Fibroblast of the conjunctiva (primary cell): ENCODE results near the gene GLI2.

Experiments
- DNase-seq: peaks from one replicate; pipeline ENCODE4 v3.0.0-alpha.2; 2010; ENCODE audit warnings: low read depth

GLI2 gene

GRCh38 chr2:120758181-120759144, 22.8 kb downstream of the GLI2 start:
- no peak for DNase-seq

DNA sequence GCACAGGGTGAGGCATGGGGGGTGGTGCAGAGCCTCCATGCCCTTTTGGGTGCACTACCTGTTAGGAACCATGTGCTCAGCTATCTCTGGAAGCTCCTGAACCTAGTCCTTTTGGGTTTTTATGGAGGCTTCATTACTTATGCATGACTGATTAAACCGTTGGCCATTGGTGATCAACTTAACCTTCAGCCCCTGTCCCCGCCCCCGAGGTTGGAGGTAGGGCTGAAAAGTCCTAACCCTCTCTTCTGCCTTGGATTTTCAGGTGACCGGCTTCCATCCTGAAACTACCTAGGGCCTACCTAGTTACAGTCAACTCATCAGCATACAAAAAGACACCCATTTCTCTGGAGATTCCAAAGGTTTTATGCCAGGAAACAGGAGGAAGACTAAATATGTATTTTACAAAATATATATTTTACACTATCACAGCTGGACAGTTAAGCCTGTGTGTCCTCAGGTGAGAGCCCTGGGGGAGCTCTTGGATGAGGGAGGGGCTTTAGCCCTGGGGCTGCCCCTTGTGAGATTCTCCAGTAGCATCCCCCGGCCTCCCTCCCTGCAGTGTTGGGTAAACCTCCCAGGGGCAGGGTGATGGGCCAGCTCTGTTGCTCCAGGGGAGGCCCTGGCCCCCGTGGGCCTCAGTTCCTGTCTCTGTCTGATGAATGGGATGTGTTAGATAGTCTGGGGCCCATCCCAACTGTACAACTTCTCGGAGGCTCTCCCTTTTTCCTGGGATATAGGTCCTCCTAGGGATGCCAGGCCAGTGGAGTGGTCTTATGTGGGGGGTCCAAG, 24.1 kb downstream of the GLI2 start:
- no peak for DNase-seq

DNA sequence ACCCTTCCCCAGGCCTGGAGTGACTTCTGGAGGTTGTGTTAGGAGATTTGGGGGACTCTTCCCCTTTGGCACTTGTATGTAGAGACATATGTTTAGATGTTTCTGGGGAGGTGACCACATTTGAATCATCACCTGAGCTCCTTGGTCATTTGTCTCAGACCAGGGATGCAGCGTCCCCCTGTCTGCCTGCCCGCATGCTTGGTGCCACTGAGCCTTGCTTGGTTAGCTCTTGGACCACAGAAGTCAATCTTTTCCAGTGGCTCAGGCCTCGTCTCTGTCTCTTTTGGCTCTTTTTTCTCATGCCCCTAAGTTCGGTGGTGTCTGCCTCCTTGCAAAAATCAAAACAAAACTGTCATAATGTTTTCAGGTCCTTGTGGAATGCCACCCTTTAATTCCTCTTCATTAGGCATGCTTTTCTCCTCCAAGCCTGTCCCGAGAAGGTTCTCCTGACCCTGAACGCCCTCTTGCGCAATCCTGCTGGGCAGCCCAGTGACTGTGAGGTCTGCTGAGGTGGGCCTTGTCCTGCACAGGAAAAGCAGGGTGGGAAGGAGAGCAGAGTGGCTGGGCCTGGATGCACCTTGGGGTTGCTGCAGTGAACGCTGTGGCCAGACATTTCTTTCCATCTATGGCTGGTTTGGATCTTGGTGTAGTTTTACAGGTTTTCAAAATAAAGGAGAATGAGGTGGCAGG, 24.9 kb downstream of the GLI2 start:
- no peak for DNase-seq

GRCh38 chr2:120761164-120761861, 25.6 kb downstream of the GLI2 start:
- no peak for DNase-seq

- no peak for DNase-seq
Measured at GRCh38 chr2:120761911-120762310, 26.2 kb downstream of the GLI2 start.

- DNase-seq, result no peak
Measured at GRCh38 chr2:120762341-120763061, 26.8 kb downstream of the GLI2 start.

GRCh38 chr2:120763508-120763907, 27.8 kb downstream of the GLI2 start:
- DNase-seq, result no peak

- no peak for DNase-seq
Measured at GRCh38 chr2:120763931-120764330, 28.3 kb downstream of the GLI2 start.

- DNase-seq, result no peak
Measured at GRCh38 chr2:120764492-120764891, 28.8 kb downstream of the GLI2 start.

DNA sequence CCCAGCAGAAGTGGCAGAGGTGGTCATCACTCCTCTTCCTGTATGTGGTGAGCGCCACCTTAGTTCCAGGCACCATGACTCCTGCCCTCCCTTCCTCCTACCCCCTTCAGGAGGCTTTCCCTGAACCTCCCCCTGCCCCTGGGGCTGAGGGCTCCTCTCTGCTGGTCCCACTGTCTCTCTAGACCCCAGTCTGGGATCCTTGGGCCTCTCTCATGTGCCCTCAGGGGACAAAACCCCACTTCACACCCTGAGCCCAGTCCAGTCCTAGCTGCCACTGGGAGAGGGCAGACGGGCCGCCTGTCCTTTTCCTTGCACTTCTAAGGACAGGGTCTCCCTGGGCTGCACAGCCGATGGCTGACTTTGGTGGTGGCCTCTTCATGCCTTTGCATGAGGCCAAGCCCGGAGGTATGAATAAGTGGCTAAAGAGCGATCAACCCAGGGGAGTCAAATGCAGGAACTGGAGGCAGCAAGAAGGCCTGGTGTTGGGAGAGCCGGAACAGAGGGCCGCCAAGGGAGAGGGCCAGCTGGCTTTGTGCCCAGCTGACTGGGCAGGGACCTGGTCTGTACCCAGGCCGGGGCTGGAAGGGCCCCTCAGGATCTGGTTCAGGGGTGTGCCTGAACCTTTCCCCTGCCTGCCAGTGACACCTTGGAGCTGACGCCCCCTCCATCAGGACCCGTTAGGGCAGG, 29.5 kb downstream of the GLI2 start:
- DNase-seq, result no peak

- peak; percentile 48 for DNase-seq
Measured at GRCh38 chr2:120765678-120766469, 30.2 kb downstream of the GLI2 start.

- DNase-seq, result no peak
Measured at GRCh38 chr2:120766470-120767351, 31.0 kb downstream of the GLI2 start.

DNA sequence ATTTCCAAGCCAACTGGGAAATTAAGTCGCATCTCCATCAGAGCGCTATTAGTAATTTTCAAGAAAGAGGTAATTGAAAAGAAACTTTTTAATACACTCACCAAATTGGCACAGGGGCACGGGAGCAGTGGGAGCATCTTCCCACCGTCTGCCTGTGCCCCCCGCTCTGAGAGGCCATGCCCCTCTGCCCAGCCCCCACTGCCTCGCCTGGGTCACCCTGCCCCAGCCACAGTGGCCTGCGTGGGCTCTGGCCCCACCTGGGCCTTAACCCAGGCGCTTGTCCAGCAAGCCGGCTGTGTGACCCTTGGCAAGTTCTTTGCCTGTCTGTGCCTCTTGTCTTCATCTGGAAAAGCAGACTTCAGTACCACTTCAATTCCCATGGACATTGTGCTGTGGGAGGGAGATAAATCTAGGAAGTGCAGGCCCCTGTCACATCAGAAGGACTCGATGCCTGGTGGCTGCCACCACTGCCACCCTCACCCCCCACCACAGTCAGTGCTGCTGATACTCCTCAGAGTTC, 31.9 kb downstream of the GLI2 start:
- no peak for DNase-seq

DNA sequence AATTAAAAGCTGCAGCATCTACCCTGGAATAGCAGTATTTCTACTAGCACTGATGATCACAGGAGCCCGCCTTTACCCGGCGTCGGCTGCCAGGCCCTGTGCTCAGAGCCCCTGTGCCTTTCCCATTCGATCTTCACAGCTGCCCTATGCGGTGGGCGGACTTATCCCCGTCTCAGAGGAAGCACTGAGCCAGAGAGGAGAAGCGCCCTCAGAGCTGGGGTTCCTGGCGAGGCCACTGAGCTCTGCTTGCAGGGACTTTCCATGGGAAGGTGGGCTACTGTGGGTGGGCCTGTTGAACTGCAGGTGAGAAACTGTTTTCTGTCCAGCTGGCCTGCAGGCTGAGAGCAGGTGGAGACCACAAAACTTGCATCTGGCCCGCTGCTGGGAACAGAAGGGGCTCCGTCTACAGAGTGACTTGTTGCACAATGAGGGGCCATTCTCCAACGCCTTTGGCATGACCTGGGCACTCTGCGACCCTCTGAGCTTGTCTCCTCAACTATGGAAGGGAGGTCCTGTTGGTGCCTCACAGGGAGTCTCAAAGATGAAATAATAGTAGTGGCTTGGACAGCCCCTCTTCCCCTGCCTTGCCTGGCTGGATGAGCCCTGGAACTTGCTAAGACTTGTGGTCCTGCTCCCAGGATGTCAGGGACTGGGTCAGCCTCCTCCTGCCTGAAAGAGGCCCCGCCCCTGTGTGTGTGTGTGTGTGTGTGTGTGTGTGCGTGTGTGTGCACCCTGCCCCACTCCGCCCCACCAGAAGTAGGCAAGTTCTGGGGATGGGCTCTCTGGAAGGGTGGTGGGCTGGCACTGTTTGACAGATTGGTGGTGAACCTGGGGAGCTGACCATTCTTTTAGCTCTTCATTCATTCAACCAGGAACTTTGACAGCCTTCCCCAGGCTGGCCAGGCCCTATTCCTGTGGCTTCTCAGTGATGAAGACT, 32.7 kb downstream of the GLI2 start:
- no peak for DNase-seq

DNA sequence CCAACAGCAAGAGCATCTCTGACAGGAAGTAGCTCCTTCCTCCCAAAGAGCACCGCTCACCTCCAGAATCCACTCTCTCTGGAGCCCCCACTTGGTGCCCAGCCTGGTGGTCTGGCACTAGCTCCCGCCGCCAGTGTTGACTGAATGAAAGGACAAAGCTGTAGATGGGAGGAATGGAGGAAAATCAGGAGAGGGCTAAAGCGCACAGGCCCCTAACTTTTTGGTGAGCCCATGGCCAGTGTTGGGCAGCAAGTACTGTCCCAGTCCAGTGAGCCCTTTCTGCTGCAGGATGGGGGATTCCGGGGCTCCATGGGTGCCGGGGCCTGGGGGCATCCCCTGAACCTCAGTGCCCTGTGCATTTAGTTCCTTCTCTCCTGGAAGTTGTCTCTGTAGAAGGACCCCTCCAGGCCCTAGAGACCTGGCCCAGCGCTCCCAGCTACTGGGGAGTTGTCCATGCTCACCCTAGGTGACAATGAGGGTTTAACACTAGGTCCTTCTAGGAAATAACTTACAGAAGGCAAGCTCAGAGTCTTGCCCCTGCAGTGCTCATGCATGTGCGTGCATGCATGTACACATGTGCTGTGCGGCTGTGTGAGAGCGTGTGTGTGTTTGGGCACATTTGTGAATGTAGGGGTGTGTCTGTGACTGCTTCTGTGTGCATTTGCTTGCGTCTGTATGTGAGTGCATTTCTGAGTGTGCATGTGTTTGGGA, 33.6 kb downstream of the GLI2 start:
- no peak for DNase-seq

- no peak for DNase-seq
Measured at GRCh38 chr2:120769787-120770120, 34.1 kb downstream of the GLI2 start.

DNA sequence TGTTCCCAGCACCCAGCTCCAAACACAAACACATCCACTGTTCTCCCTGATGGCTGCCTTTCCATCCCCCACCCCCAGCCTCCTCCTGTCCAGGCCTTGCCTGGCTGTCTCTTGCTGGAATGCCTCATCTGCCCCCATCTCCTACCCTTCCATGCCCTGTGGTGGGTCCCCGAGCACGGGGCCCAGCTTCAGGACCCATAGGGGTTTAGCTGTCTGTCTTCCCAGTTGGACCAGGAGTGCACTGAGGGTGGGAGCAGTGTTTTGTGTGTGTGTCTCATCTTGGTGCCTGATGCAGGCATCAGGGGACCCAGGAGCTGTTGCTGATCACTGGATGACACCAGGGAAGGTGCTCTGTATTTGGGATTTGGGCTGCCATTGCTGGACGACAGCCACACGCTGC, 34.5 kb downstream of the GLI2 start:
- no peak for DNase-seq
